Stimulated activated CD4-positive, alpha-beta T cell treated with anti-CD3 and anti-CD28 coated beads, TNF-alpha, amount 100 ng/mL, for 24 hours (primary cell): ENCODE measurements around the gene SLC2A13.
"Not testable (repeated sequence)": the region's sequence is repeated elsewhere in the genome, so short reads cannot be mapped to it uniquely, and the experiment has no call there.

Experiments used
- DNase-seq, 3 experiments: peaks; one replicate each; pipeline ENCODE4 v3.0.0-alpha.2; 2020; ENCODE audit warnings: low read depth in 3 of 3

The SLC2A13 gene

DNA sequence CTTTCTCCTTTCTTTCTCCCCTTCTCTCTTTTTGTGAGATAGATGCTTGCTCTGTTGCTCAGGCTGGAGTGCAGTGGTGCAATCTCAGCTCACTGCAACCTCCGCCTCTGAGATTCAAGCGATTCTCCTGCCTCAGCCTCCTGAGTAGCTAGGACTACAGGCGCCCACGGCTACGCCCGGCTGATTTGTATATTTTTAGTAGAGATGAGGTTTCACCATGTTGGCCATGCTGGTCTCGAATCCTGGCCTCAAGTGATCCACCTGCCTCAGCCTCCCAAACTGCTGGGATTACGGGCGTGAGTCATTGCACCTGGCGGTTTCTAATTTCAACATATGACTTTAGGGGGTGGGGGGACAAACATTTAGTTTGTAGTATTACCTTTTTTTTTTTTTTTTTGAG is 293.4 kb downstream of the SLC2A13 start:
- not testable (repeated sequence) for DNase-seq

- no peak for DNase-seq
Observed at GRCh38 chr12:39807043-39807442, 298.8 kb downstream of the SLC2A13 start.

DNA sequence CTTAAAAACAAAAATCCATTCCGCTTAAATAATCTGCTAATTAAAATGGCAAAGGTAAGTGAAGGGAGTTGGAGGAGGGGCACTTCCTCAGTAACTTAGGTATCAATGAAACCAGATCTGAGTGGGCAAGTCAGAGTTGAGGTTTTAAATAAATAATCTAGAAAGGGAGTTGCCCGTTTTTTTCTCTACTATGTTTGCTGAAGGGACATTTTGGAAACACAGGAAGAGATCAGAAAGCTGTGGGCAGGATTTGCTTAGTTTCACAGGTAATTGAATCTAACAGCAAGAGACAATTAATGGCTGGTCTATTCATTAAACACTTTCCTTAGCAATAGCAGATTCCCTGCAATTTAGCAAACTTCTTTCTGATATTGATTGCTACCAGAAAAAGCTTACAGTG is 300.2 kb downstream of the SLC2A13 start:
- no peak for DNase-seq

GRCh38 chr12:39804898-39805297 is 301.0 kb downstream of the SLC2A13 start:
- no peak for DNase-seq

DNA sequence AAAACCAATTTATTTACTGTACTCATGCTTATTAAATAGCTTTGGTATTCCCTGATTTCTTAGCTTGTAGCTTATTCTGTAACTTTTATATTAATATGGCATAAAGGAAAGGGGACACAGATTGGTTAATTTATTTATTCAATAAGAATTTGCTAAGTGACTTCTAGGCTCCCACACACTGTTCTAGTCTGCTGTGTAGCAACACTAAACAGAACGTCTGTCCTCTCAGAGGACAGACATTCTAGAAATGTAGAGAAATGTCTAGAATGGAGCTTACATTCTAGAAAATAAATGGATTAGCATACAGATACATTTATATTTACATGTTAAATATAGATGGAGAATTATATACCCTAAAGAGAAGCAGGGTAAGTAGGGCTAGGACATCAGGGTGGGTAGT is 301.4 kb downstream of the SLC2A13 start:
- DNase-seq = no peak

- no peak for DNase-seq
Observed at GRCh38 chr12:39803151-39803550, 302.7 kb downstream of the SLC2A13 start.

GRCh38 chr12:39798977-39799376 is 306.9 kb downstream of the SLC2A13 start:
- no peak for DNase-seq

GRCh38 chr12:39798429-39798828 is 307.5 kb downstream of the SLC2A13 start:
- no peak for DNase-seq

DNA sequence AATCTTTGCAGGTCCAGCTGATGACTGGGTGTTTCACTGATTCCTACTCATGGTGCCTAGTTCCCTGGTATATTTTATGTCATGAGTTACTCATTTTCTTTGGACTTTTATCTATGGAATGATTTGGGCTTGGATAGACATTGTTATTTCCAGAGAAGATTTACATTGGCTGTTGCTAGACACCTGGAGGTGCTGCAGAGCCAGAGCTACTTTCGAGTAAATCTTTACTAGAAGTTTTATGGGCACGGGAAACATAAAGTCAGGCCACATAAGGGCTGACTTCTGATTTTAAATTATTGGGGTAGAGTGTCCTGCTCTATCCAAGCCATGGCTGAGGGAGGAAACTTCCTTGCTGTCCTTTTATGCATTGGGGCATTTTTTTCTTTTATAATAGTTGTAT is 310.4 kb downstream of the SLC2A13 start:
- no peak for DNase-seq

DNA sequence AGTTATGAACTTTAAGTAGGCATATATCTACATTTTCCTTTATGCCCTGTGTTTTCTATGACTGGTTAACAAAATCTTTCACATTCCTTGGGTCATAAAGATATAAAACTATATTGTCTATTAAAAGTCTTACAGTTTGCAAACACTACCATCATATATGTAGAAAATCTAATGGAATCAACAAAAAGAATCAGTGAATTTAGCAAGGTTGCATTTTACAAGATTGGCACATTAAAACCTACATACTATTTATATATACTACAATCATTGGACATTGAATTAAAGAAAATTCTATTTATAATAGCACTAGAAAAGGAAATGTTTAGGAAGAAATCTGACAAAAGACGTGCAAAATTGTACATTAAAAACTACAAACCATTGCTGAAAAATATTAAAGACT is 312.9 kb downstream of the SLC2A13 start:
- no peak for DNase-seq

DNA sequence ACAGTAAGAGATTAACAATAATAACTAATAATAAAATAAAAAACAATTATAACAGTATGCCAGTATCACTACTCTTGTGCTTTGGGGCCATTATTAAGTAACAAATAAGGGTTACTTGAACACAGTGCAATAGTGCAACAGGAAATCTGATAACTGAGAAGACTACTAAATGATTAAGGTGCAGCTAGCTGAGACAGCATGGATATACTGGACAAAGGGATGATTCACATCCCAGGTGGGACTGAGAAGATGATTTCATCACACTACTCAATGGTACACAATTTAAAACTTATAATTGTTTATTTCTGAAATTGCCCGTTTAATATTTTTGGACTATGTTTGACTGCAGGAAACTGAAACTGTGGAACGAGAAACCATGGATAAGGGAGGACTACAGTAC is 317.6 kb downstream of the SLC2A13 start:
- no peak for DNase-seq

GRCh38 chr12:39785814-39786213 is 320.1 kb downstream of the SLC2A13 start:
- not testable (repeated sequence) for DNase-seq

GRCh38 chr12:39782026-39782545 is 323.8 kb downstream of the SLC2A13 start:
- no peak for DNase-seq

DNA sequence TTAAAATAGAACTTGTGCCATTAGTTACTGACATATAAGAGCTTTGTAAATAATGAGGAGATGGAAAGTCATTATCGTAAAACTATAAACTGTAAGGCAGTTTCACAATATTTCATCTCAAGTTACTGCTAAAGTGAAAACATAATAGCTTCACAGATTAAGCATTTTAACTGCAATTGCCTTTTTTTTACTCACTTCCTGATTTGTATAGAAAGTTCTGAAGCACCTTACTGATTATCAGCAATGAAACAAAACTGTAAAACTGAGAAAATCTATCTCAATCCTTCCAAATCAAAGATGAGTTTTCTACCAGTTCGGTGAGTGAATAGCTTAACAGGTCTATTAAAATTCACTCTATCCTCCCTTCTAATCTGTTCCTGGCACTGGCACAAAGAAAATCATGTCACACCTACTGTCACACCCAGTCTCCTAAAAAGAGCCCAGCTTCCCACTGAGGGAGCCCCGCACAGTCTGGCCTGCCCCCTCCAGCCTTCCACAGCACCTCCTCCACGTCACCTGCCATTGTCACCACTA is 324.9 kb downstream of the SLC2A13 start:
- no peak for DNase-seq

- no peak for DNase-seq
Observed at GRCh38 chr12:39780411-39780912, 325.4 kb downstream of the SLC2A13 start.

GRCh38 chr12:39779768-39780340 is 326.0 kb downstream of the SLC2A13 start:
- DNase-seq = no peak

DNA sequence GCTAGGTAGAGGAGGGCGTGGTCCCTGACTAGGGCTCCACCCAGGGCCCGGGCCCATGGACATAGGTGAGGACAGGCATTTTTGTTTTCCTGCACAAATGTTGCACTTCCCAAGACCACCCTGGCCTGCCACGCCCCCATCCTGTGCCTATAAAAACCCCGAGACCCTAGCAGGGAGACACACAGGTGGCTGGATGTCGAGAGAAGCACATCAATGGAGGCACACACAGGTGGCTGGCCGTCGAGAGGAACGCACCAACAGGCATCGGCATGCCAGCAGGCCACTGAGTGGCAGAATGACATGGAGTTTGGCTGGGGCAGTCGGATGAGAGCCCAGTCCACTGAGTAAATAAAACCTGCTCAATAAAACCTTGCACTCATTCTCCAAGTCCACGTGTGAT is 328.4 kb downstream of the SLC2A13 start:
- DNase-seq = no peak

DNA sequence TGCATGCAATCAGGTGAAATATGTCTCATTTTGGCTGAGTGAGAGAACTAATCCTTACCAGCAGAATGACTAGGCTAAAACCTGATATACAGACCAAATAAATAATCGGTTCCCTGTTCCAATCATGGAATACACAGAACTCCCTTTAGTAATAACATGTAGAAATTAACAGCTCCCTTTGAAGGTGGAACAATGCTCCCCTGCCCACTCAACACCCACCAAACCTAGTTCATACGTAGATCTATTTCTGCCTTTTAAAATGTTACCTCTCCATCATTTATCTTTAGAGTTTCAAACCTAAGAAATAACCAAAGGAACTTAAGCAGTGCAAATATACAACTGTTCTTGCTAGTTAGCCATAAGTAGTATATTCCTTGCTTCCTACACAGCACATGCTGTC is 332.6 kb downstream of the SLC2A13 start:
- no peak for DNase-seq

GRCh38 chr12:39772821-39773259 is 333.0 kb downstream of the SLC2A13 start:
- DNase-seq = no peak

- DNase-seq = no peak
Observed at GRCh38 chr12:39771456-39771855, 334.4 kb downstream of the SLC2A13 start.

DNA sequence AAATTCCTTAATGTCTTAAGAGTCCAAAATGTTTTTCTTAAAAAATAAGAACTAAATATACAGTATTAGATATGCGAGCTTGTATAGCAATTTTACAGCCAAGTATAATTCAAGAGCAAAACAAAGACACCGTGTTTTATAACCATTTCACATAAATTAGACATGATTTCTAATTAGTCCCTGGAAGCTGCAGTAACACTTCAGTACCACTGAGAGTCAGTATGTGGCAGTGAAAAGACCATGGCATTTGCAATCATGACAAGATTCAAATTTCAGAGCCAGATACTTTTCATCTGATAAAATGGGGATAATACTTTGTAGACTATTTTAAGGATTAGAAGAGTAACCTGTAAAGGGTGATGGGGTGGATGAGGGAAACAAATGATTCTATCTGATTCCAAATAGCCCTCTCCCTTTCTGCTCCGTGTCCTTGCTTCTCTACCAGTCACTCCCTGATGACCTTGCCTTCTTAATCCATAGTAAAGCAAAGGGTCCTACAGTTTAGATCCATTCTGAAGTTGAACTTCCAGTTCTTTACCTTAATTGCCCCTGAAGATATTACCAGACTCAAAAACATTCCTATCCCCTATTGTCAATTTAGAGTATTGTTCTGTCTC is 340.8 kb downstream of the SLC2A13 start:
- DNase-seq = no peak

DNA sequence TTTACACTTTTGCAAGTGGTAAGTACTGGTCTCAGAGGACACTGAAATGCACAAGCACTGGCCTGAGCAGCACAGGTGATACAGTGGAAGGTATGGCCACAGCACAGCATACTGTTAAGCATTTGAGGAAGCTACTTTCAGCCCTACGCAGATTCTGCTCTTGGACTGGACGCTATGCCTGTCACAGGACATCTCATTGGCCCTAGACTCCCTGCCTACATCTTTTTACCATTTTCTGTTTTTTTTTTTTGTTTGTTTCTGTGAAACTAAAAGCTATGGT is 342.1 kb downstream of the SLC2A13 start:
- DNase-seq = no peak

GRCh38 chr12:39763071-39763889 is 342.6 kb downstream of the SLC2A13 start:
- no peak for DNase-seq
